Measurements from ENCODE around the gene KMT2C.
"Not testable (repeated sequence)": the region's sequence is repeated elsewhere in the genome, so short reads cannot be mapped to it uniquely, and the experiment has no call there.

DNA sequence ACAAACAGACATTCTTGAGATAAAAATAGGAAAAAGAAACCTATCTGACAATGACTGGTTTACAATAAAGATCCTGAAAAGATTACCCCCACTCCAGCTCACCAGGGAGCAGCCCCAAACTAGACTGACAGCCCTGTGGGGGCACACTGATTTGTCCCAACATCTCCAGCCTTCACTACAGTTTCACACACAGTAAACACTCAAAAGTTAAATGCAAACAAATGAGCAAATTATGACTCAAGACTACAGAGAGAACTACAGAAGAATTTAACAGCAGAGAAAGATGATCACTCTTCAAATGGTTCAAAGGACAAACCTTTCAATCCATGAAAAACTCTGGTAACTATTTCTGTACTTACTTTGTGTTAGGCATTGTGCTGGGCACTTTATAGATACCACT lies 176.2 kb downstream of the KMT2C start:
- TF ChIP-seq, protein P1, sequence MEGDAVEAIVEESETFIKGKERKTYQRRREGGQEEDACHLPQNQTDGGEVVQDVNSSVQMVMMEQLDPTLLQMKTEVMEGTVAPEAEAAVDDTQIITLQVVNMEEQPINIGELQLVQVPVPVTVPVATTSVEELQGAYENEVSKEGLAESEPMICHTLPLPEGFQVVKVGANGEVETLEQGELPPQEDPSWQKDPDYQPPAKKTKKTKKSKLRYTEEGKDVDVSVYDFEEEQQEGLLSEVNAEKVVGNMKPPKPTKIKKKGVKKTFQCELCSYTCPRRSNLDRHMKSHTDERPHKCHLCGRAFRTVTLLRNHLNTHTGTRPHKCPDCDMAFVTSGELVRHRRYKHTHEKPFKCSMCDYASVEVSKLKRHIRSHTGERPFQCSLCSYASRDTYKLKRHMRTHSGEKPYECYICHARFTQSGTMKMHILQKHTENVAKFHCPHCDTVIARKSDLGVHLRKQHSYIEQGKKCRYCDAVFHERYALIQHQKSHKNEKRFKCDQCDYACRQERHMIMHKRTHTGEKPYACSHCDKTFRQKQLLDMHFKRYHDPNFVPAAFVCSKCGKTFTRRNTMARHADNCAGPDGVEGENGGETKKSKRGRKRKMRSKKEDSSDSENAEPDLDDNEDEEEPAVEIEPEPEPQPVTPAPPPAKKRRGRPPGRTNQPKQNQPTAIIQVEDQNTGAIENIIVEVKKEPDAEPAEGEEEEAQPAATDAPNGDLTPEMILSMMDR (conservative IDR thresholded peaks at IDR 0.05; ENCODE audit: low read length) = not testable (repeated sequence)
- TF ChIP-seq EZH2phosphoT487 (IDR thresholded peaks at IDR 0.05; ENCODE audit: borderline replicate concordance) = not testable (repeated sequence)

Measured in Loucy (cell line).